Mammary epithelial cell (primary cell): ENCODE data around the gene CHST9.

Source experiments
- EZH2 ChIP-seq: IDR thresholded peaks from 2 replicates; pipeline ENCODE4 v1.6.1; 2012; ENCODE audit warnings: low read length, inconsistent platforms, borderline replicate concordance
- TF ChIP-seq, protein P1 (sequence below), 2 donors: IDR thresholded peaks in 1 of 2; conservative IDR thresholded peaks in 1 of 2; 2 replicates each; pipeline ENCODE4 v1.5.1; 2011 to 2012; ENCODE audit warnings: inconsistent platforms in 2 of 2, low read length in 2 of 2, mild to moderate bottlenecking in 2 of 2, control low read depth in 1 of 2, low read depth in 1 of 2; ENCODE audit not compliant: insufficient read depth in 1 of 2; ENCODE audit errors: extremely low read depth in 1 of 2

DNA sequence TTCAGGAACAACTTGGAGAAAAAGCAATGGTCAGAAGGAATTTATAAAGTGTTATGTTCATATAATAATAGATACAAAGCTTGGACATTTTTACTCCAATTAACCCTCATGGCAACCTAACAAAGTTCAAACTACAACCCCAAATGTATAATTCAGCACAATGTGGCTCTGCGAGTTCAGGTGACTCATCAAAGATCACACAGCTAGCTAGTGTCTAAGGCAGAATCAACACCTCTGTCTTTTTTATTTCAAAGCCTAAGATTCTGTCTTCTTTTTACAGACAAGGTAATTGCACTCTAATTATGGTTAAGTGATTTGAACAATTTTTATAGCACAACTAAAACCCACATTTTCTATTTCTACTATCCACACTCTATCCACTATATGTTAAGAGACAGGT, 90.5 kb downstream of the CHST9 start:
- TF ChIP-seq, protein P1, sequence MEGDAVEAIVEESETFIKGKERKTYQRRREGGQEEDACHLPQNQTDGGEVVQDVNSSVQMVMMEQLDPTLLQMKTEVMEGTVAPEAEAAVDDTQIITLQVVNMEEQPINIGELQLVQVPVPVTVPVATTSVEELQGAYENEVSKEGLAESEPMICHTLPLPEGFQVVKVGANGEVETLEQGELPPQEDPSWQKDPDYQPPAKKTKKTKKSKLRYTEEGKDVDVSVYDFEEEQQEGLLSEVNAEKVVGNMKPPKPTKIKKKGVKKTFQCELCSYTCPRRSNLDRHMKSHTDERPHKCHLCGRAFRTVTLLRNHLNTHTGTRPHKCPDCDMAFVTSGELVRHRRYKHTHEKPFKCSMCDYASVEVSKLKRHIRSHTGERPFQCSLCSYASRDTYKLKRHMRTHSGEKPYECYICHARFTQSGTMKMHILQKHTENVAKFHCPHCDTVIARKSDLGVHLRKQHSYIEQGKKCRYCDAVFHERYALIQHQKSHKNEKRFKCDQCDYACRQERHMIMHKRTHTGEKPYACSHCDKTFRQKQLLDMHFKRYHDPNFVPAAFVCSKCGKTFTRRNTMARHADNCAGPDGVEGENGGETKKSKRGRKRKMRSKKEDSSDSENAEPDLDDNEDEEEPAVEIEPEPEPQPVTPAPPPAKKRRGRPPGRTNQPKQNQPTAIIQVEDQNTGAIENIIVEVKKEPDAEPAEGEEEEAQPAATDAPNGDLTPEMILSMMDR (conservative IDR thresholded peaks at IDR 0.05 in 1 of 2, IDR thresholded peaks at IDR 0.05 in 1 of 2; ENCODE audit: extremely low read depth in 1 of 2, insufficient read depth in 1 of 2, low read depth in 1 of 2, low read length in 2 of 2): no peak
- TF ChIP-seq EZH2: no peak
